IgD-negative memory B cell (primary cell): Measurements from ENCODE around the gene PLK3. TPM values are rescaled to one million over a fixed set of nuclear protein-coding genes. Genes with fewer than 3 reads are reported as not detected.

Experiments used
- H3K27ac Mint-ChIP-seq, 3 donors: one replicate each; pipeline ENCODE4 v1.8.0; 2020 to 2022; ENCODE audit warnings: mild to moderate bottlenecking in 3 of 3, mixed read lengths in 3 of 3, moderate library complexity in 1 of 3
- H3K27me3 Mint-ChIP-seq: one replicate; pipeline ENCODE4 v1.8.0; 2021; ENCODE audit warnings: mixed read lengths
- H3K36me3 Mint-ChIP-seq: one replicate; pipeline ENCODE4 v1.8.0; 2020; ENCODE audit warnings: mild to moderate bottlenecking, mixed read lengths
- H3K4me1 Mint-ChIP-seq, 3 donors: one replicate each; pipeline ENCODE4 v1.8.0; 2020 to 2022; ENCODE audit warnings: mixed read lengths in 3 of 3, mild to moderate bottlenecking in 1 of 3
- H3K4me3 Mint-ChIP-seq, 4 donors: one replicate each; pipeline ENCODE4 v1.8.0; 2020 to 2022; ENCODE audit warnings: mild to moderate bottlenecking in 4 of 4, mixed read lengths in 4 of 4, moderate library complexity in 3 of 4
- H3K9me3 Mint-ChIP-seq, 3 donors: one replicate each; pipeline ENCODE4 v1.8.0; 2020 to 2021; ENCODE audit warnings: mixed read lengths in 3 of 3, mild to moderate bottlenecking in 1 of 3
- polyA plus RNA-seq: library from polyadenylated mRNA; unstranded; fragments of 300-500 nt; fragmentation: Illumina TruSeq; gene quantifications from one replicate; pipeline ENCODE4 v1.2.3, GENCODE V29; 2021

Gene PLK3
- polyA plus RNA-seq, 1 donor from 2014 or later = 9.6 TPM

DNA sequence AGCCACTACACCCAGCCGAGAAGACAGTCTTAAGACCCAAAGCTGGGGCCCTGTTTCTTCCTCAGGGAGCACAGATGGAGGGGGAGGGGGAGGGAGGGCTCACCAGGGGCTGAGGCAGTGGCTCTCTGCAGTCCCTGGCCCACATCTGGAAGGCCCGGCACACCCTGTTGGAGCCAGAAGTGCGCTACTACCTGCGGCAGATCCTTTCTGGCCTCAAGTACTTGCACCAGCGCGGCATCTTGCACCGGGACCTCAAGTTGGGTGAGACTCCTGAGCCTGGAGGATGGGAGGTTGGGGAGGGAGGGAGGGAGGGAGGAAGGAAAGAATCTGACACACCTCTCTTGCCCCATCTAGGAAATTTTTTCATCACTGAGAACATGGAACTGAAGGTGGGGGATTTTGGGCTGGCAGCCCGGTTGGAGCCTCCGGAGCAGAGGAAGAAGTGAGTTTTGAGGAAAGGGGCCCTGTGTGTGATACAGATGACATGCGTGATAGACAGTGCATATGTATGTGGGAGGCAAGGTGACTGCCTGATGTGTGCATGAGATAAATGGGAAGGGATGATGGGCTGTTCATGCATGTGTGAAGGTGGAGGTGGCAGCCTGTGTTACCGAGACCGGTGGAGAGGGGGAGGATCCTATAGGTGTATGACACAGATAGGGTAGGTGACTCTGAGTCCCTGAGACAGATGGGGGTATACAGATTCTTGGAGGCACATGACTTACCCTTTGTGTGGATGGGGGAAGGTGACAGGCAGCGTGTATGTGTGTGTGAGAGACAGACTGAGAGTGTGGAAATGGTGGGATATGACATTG, 1.5 kb downstream of the PLK3 start:
- H3K27ac Mint-ChIP-seq = peak overlapping the region; percentile 40 to 81 (median 45)
- no peaks in the 10 kb centered on the region for H3K9me3 Mint-ChIP-seq
- H3K4me1 Mint-ChIP-seq = peaks cover 8 to 17% (median 10%) of the 10 kb centered on the region in 3 donors

DNA sequence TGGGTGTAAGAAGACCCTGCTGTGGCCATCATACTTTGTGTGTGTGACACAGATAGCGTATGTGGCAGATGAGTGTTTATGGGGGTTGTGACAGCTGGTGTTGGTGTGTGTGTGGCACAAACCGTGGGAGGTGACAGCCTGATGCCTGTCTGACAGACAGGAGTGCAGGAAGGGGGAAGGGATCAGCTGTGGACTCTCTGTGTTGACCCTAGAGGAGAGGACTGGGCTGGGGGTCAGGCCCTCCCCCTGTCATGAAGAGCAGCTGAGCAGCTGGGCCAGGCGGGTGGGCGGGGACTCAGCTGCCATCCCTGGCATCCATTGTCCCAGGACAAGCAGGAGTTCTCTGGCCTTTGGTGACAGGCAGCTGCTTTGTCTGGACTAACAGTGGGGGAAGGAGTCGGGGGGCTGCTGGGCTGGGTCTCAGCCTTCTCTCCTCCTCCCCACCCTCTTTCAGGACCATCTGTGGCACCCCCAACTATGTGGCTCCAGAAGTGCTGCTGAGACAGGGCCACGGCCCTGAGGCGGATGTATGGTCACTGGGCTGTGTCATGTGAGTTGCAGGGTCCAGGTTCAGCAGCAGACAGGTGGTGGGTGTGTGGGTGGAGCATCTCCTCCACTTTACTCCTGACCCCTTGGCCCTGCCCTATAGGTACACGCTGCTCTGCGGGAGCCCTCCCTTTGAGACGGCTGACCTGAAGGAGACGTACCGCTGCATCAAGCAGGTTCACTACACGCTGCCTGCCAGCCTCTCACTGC, 2.3 kb downstream of the PLK3 start:
- Mint-ChIP-seq H3K4me3 (peak overlapping the region; percentile 37 to 91 (median 74)), H3K9me3 (no peaks in the 10 kb centered on the region), H3K36me3 (peaks cover under 1% of the 10 kb centered on the region), H3K27me3 (no peaks in the 10 kb centered on the region), H3K4me1 (peaks cover 16 to 24% (median 17%) of the 10 kb centered on the region in 3 donors), H3K27ac (peak overlapping the region; percentile 54 to 88 (median 77))

More for the DNA sequence above, 1.5 kb downstream of the PLK3 start:
- H3K4me3 Mint-ChIP-seq = peak overlapping the region; percentile 74 to 94 (median 92)
- no peaks in the 10 kb centered on the region for H3K27me3 Mint-ChIP-seq
- H3K36me3 Mint-ChIP-seq = no peaks in the 10 kb centered on the region

DNA sequence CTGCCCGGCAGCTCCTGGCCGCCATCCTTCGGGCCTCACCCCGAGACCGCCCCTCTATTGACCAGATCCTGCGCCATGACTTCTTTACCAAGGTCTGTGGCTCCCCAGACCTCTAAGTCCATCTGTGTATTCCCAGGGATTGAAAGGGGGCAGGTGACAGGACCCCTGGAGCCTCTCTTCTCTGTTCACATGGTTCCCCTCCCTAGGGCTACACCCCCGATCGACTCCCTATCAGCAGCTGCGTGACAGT, 2.8 kb downstream of the PLK3 start:
- peak overlapping the region; percentile 31 to 88 (median 54) for H3K27ac Mint-ChIP-seq
- H3K4me3 Mint-ChIP-seq = peak overlapping the region; percentile 21 to 81 (median 44)
- peaks cover 1% of the 10 kb centered on the region for H3K36me3 Mint-ChIP-seq
- peaks cover 21 to 29% (median 21%) of the 10 kb centered on the region in 3 donors for H3K4me1 Mint-ChIP-seq
- H3K9me3 Mint-ChIP-seq = no peaks in the 10 kb centered on the region
- no peaks in the 10 kb centered on the region for H3K27me3 Mint-ChIP-seq

DNA sequence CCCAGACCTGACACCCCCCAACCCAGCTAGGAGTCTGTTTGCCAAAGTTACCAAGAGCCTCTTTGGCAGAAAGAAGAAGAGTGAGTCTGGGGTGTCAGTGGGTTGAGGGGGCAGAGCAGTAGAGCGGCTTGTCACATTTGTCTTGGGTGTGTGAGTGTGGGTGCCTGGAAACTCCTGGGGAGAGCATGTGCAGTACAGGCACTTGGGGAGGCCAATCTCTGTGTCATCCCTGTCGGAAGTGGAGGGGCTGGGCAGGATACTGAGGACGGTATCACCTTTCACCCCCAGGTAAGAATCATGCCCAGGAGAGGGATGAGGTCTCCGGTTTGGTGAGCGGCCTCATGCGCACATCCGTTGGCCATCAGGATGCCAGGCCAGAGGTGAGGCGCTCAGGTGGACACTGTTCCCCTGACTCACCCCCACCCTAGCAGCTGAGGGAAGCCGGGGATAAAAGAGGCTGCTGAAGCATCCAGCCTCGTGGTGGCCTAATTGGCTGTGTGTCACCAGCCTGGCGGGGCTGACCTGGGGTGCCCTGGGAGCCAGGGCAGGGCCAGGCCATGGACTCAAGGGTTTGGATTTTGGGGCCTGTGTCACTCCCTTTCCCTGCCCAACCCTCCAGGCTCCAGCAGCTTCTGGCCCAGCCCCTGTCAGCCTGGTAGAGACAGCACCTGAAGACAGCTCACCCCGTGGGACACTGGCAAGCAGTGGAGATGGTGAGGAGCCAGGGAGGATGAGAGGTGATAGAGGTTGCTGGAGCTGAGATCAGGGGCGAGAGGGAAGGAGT, 3.3 kb downstream of the PLK3 start:
- peaks cover 1% of the 10 kb centered on the region for H3K36me3 Mint-ChIP-seq
- no peaks in the 10 kb centered on the region for H3K9me3 Mint-ChIP-seq
- H3K4me1 Mint-ChIP-seq = peaks cover 21 to 33% (median 23%) of the 10 kb centered on the region in 3 donors
- H3K27me3 Mint-ChIP-seq = no peaks in the 10 kb centered on the region
- peak overlapping the region in 2 of 3 donors; percentile 74 to 88 for H3K27ac Mint-ChIP-seq
- peak overlapping the region in 3 of 4 donors; percentile 21 to 47 (median 22) for H3K4me3 Mint-ChIP-seq

DNA sequence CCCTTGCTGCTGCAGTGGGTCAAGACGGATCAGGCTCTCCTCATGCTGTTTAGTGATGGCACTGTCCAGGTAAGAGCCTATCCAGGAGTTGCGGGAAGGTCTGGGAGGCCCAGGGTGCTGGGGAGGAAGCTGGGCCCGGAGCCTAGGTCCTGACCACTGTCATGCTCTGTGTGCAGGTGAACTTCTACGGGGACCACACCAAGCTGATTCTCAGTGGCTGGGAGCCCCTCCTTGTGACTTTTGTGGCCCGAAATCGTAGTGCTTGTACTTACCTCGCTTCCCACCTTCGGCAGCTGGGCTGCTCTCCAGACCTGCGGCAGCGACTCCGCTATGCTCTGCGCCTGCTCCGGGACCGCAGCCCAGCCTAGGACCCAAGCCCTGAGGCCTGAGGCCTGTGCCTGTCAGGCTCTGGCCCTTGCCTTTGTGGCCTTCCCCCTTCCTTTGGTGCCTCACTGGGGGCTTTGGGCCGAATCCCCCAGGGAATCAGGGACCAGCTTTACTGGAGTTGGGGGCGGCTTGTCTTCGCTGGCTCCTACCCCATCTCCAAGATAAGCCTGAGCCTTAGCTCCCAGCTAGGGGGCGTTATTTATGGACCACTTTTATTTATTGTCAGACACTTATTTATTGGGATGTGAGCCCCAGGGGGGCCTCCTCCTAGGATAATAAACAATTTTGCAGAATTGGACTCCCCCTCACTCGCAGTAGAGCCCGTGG, 5.3 kb downstream of the PLK3 start:
- H3K4me3 Mint-ChIP-seq = peak overlapping the region in 2 of 4 donors; percentile 21 to 61
- peaks cover 28 to 48% (median 38%) of the 10 kb centered on the region in 3 donors for H3K4me1 Mint-ChIP-seq
- no peaks in the 10 kb centered on the region for H3K9me3 Mint-ChIP-seq
- no peaks in the 10 kb centered on the region for H3K27me3 Mint-ChIP-seq
- H3K27ac Mint-ChIP-seq = peak overlapping the region in 1 of 3 donors; percentile 74
- peaks cover 1% of the 10 kb centered on the region for H3K36me3 Mint-ChIP-seq

DNA sequence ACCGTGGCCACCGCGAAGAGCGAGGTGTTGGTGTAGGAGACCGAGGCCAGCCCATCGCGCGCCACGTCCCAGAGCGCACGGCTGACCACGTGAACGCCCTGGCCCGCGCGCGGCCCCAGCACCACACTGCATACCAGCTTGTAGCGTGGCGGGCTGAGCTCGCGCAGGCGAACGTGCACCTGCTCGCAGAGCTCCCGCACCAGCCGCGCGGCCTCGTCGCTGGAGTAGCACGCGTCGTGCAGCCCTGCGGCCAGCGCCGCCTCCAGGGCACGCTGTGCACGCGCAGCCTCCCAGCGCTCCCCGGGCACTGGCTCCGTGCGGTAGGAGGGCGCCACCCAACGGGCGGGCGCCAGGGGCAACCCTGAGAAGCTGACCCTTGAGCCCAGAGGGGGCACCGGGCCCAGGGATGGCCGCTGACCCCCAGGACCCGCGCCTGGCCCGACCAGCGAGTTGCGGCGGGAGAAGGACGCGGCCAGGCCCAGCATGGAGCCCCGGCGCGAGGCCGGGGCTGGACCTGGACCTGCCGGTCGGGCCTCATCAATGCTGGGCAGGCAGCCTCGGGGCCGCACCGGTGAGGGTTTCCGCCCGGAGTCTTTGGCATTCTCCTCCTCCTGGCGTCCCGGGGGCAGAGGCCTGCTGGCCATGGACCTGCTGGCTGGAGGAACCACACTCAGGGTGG, 6.0 kb downstream of the PLK3 start:
- H3K27ac Mint-ChIP-seq = peak overlapping the region in 1 of 3 donors; percentile 99

DNA sequence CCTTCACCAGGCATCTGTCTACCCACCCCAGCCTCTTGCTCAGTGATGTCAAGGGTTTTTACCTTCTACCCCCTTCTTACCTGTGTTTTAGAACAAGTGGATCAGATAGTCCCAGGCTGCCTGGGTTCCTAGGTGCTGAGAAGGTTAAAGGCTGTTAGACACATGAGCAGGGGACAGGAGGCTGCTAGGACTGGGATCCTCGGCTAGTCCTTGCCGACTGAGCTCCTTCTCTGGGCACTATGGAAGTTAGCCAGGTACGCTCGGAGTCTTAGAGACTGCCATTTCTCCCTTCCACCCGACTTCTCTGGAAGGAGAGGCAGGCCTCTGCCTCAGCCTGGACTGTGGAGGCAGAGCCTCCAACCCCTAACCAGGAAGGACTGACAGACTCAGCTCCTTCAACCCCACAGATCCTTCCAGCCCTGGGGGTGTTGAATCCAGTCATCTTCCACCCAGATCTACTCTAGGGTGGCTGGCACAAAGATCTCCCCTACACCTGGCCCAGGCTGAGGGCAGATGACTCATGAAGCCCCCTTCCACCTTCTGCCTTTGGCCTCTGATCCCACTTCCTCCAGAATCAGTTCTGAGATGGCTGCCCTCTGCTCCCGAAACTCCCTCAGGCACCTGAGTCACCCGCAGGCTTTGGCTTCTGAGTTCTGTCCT, 6.7 kb downstream of the PLK3 start, which contains the start of gene DYNLT4:
TSS of gene DYNLT4 (minus strand) at position 648 of the 660 bp plus-strand sequence. CDS start 683 bp downstream, outside the sequence.
- H3K27ac Mint-ChIP-seq = peak within 1 kb of the TSS; percentile 97 to 99 (median 99)
- peaks cover 1% of the 10 kb centered on the region for H3K36me3 Mint-ChIP-seq
- H3K4me3 Mint-ChIP-seq = peak within 1 kb of the TSS; percentile 64 to 92 (median 81)
- no peaks in the 10 kb centered on the region for H3K9me3 Mint-ChIP-seq
- peaks cover 36 to 53% (median 45%) of the 10 kb centered on the region in 3 donors for H3K4me1 Mint-ChIP-seq
- no peaks in the 10 kb centered on the region for H3K27me3 Mint-ChIP-seq

More for the DNA sequence above, 6.0 kb downstream of the PLK3 start:
- H3K4me1 Mint-ChIP-seq = peaks cover 30 to 51% (median 43%) of the 10 kb centered on the region in 3 donors
- H3K27me3 Mint-ChIP-seq = no peaks in the 10 kb centered on the region
- H3K36me3 Mint-ChIP-seq = peaks cover 1% of the 10 kb centered on the region
- peak overlapping the region in 1 of 4 donors; percentile 92 for H3K4me3 Mint-ChIP-seq
- no peaks in the 10 kb centered on the region for H3K9me3 Mint-ChIP-seq

DNA sequence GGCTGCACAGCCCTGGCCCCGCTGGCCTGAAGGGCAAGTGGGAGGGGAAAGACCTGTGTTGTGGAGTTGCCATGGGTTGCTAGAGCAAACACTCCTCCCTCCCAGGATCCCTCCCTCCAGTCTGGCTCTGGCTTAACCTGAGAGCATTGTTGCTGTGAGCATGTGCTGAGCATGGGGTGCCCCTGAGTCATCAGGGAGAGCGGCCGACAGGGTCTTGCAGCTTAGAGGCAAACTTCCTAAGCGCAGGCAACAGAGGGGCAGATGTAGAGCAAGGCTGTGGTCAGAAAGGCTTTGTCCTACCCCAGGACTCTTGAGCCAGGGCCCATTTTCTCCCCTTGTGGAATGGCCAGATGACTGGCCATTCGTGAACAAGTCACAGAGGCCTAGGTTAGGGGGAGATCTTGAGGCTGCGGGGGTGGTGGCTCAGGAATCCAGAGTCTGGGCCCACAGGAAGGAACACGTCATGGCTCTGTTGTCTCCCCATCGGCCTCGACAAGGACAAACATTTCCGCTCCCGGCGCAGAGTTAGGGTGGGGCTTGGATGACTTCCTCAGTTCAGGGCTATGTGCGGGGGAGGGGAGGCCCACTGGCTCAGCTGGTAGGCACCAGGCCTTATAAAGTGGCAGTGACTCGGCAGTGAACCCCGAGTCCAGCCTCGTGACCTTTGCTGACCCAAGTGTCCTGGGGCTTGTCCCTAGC, 7.3 kb downstream of the PLK3 start:
- Mint-ChIP-seq H3K4me1 (peaks cover 40 to 48% (median 43%) of the 10 kb centered on the region in 3 donors), H3K4me3 (peak overlapping the region; percentile 64 to 92 (median 81)), H3K27me3 (no peaks in the 10 kb centered on the region), H3K36me3 (peaks cover 1% of the 10 kb centered on the region), H3K9me3 (no peaks in the 10 kb centered on the region), H3K27ac (peak overlapping the region; percentile 97 to 99 (median 99))

DNA sequence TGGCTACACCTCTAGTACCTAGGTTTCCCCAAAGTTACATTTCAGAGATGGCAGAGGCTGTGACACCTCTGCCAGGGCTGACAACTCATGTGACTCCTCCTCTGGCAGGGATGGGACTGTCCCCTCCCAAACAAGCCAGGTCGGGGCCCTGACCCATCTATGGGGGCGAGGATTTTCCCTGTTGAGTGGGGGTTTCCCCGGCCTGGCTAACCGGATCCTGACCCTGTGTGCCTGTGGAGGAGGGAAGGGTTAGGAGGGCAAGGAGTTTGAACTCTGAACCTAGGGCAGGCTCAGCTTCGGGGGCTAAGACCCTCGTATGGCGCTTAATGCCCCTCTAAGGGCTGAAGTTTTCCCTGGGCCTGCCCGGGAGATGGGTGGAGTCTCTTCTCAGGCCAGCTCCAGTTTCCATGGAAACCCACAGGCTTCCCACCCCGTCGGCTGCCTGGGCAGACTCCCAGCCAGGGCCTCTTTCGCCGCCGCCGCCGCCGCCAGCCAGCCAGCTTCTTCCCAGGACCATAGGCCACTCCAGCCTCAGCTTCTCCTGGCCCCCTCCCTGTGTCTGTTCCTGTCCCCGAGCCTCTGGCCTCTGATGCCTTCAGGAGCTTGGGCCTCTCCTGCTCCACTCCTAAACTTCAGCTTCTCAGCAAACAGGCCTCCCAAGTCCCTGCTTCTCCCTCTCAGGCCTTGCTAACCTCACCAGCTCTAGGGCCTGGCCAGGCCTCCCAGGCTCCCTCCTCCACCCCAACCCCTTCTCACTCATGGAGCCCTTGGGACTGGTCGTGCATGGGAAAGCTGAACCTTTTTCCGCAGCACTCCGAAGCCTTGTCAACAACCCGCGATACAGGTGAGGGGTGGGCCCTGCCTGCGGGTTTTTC, 8.1 kb downstream of the PLK3 start, which contains the start of gene BTBD19:
TSS of gene BTBD19 (plus strand) at position 461 of the 875 bp plus-strand sequence. CDS start at position 759, 298 bp downstream.
- Mint-ChIP-seq H3K27me3 (no peaks in the 10 kb centered on the region), H3K9me3 (no peaks in the 10 kb centered on the region), H3K4me3 (peak within 1 kb of the TSS; percentile 64 to 92 (median 82)), H3K27ac (peak within 1 kb of the TSS; percentile 97 to 99 (median 99)), H3K4me1 (peaks cover 40 to 43% (median 42%) of the 10 kb centered on the region in 3 donors), H3K36me3 (peaks cover 1% of the 10 kb centered on the region)

DNA sequence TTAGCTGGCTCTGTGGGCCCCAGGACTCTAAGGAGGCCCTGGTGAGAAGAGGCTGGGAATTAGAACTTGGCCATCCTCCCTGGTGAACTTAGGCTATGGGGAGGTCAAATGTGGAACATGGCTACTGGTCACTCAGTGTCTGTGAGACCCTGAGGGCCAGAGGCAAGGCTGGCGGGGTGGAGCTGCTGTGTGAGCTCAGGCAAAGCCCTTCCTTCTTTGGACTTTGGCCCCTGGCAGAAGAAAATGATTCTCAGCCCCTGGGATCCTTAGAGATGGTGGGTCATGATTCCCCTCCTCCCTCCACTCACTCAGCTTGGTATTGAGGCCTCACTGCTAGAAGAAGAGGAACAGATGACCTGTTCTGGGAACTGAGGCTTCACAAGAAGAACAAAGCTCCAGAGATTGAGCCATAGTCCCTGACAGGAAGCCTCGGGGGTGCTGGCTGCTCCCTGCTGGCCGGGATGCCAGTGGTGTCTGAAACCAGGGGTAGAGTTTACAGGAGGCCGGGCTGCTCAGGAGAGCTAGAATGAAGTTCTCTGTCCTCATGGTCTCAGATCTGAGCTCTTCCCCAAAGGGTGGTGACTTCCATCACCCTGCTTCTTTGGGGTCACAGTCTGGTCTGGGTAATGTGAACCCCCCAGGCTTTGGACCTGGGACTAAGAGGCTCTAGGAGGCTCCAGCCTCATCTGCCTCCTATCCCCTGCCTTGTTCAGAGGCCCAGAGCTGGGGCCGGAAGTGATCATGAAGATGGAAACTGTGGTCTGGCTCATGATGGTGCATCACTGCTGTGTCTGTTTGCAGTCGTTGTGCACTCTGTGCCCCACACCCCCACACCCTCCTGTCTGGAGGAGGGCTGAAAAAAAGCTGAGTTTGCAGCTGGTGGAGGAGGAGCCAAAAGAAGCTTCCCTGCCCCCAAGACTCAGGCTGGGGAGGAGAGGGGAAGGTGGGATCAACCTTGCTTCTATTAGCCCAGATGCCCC, 9.1 kb downstream of the PLK3 start:
- Mint-ChIP-seq H3K27ac (peak overlapping the region; percentile 97 to 99 (median 99)), H3K27me3 (no peaks in the 10 kb centered on the region), H3K36me3 (peaks cover 1% of the 10 kb centered on the region), H3K4me3 (peak overlapping the region; percentile 38 to 92 (median 81)), H3K4me1 (peaks cover 40 to 43% (median 41%) of the 10 kb centered on the region in 3 donors), H3K9me3 (no peaks in the 10 kb centered on the region)
